ENCODE measurements around the gene HOXA7.

HOXA7 gene

DNA sequence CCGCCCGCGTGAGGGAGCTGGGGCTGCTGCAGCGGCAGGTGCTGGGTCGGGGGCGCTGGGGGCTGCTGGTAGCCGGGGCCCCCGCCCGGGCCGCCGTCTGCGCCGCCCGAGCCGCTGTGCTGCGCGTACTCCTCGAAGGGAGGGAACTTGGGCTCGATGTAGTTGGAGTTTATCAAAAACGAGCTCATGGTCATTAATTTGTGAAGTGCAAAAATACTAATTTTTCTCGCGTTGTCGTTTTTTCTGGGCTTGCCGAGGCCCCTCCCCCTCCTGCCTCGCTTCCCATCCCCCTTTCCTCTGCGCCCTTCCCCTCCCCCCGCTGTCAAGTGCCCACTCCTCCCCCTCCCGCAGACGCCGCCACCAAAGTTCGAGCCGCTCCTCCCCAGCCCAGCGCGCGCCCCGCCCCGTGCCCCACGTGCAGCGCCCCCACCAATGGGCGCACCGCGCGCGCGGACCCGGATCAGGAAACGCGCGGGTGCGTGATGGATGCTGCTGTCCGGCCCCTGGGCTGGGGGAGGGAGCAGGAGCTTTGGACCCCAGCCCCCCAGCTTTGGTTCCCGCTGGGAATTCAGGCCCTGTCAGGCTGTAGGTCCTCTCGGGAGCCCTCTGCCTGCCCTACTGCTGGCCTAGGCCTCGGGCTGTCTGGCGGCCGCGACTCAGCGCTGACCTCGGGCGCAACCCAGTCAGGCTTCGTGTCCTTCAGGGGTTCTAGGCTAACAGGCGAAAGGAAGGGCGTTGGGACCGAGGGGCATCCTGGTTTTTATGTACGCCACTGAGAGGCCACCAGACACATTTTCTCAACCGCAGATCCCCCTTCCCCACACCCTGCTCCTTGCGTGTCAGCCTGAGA lies 25.7 kb downstream of the HOXA7 start, which contains the start of gene HOXA4:
Gene HOXA4 (minus strand): TSS at position 218 of the 850 bp plus-strand sequence. CDS start 24 bp downstream, at position 194.
- DNase-seq, result peak; percentile 16

- no peak for DNase-seq
Observed at GRCh38 chr7:27129729-27130539, 26.5 kb downstream of the HOXA7 start.

DNA sequence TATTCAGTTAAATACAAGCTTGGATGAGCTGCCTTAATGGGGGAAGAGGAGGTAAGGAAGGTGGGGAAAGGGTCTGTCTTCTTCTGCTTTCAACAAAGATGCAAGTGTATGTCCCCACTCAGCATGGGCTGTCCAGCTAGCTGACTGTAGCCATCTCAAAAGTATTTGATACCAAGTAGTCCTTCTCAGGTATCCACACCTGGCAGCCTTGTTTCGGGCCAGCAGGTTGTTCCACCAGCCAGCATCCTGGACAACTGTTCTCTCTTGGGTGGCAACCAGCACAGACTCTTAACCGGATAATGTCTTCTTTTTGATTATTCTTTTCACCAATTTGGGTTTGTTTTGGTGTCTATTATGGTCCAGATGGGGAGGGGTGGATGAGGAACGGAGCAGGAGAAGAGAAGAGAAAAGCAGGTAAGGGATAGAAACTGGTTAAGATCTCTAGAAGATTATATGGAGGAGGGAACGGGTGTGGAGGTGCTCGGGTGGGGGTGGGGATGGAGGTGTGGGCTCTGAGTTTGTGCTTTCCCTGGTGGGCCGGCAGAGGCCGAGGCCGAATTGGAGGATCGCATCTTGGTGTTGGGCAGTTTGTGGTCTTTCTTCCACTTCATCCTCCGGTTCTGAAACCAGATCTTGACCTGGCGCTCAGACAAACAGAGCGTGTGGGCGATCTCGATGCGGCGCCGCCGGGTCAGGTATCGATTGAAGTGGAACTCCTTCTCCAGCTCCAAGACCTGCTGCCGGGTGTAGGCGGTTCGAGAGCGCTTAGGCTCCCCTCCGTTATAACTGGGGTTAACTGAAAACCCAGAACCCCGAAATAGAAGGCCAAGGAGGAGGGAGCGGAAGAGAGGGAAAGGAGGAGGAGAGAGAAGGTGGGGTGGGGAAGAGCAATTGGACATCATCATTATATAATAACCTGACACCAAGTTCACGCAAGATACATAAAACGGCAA lies 27.4 kb downstream of the HOXA7 start:
- no peak for DNase-seq

DNA sequence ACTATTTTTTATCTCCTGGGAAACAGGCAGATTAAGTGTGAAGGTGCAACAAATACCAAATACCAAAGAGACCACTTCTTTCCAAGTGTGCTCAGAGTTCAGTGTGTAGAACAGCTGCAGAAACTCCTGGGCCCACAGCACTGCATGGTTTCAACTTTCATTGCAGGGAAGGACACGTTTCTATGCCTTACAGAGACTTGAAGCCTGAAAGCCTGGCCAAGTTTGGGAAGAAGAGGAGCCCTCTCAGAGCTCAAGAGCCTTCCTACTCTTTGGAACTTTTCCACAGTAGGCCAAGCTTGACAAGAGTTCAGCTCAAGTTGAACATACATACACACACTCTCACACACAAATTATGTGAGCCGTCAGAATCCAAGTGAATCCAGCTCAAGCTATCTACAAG lies 28.4 kb downstream of the HOXA7 start:
- DNase-seq, result no peak

GRCh38 chr7:27126596-27127327 lies 29.7 kb downstream of the HOXA7 start:
- no peak for DNase-seq

DNA sequence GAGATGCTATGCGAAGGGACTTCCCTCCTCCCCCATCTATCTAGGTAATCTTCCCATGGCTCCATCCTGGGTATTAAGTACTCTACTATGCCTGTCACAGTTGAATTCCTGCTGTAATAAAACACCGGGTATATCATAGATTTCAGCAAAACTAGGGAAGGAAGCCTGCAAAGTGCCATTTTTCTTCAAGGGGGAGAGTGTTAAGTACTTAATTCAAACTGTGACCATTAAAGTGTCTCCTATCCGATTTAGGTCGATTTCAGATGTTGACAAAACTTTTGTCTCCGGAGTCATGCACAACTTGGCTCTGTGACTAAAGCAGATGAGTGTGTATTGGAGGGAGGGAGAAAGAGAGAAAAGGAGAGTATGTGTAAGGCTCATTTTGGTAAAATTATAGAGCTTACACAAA lies 30.5 kb downstream of the HOXA7 start:
- no peak for DNase-seq

GRCh38 chr7:27124902-27125689 lies 31.4 kb downstream of the HOXA7 start:
- no peak for DNase-seq

DNA sequence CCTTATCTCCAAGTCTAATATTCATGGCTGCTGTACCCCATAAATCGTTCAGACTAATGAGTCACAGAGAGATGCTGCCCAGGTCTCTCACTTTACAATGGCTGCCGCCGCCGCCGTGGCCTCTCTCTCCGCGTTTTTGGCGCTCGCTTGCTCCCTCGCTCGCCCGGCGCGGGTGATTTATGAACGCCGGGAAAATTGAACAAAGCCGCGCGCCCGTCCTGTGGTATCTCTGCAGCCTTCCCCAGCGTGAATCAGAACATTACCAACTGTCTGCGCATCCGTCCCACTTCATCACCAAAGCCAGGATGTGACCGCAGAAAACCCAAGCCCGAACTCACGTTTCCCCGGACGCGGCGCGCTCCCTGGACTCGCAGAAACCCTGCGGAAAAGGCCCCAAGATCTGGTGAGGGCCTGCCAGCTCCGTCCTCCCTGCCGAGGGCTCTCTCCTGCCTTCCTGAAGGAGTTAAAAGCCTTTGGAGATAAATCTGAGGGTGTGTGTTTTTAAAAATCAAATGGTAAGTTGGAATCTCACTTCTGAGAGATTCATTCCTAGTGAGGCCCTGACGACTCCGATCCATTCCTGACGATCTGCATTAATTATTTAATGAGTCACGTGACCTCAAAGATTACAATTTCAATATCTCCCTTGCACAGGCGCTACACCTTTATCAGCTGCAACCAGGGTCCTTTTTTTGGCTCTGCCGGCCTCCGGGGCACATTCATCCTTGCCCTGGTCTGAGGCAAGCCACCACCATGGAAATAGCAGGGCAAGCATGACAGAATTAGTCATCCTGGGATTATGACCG lies 32.2 kb downstream of the HOXA7 start:
- DNase-seq, result no peak

DNA sequence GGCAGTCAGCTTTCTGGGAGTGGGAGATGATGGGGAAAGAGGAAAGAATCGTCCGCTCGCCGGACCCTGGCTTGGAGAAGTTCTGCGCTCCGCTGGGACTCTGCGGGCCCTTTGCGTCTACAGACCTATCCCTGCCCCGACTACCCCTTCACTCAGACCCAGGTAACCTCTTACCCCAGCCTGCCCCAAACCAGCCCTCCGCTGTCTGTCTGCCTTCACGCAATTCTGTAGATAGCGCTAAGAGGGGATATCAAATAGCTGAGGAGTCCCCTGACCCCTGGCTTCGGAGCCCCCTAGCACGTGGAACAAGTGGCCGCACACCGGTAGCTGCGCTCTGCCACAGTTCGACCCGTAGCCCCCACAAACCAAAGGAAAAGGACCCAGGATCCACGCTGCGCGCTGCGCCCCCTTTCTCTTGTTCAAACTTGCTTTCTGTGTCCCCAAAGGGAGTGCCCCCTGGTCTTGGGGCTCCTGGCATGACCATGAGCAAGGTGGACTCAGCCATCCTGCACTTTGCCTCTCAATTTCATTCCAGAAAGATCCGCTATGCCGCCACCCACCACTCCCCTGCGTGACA lies 32.9 kb downstream of the HOXA7 start:
- DNase-seq, result no peak

DNA sequence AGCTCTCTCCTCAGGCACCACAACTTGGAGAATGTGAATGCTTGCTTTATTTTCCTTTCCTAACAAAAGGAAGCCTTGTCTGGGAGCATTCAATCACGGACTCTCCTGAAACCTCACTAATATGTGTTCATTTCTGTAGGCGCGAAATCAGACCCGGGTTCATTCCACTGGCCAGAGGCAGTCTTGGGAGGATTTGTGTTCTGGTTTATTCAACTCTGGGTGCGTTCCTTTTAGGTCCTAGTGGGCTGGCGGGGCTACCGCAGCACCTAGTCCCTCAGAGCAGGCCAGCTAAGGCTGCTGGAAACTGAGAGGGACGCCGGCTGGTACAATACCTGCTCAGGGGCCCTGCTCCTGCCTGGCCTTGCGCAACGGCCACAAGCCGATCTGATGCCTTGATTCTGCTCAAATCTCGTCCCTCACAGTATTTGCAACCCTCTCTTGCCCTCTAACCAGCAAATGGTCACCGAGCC lies 33.4 kb downstream of the HOXA7 start:
- no peak for DNase-seq

DNA sequence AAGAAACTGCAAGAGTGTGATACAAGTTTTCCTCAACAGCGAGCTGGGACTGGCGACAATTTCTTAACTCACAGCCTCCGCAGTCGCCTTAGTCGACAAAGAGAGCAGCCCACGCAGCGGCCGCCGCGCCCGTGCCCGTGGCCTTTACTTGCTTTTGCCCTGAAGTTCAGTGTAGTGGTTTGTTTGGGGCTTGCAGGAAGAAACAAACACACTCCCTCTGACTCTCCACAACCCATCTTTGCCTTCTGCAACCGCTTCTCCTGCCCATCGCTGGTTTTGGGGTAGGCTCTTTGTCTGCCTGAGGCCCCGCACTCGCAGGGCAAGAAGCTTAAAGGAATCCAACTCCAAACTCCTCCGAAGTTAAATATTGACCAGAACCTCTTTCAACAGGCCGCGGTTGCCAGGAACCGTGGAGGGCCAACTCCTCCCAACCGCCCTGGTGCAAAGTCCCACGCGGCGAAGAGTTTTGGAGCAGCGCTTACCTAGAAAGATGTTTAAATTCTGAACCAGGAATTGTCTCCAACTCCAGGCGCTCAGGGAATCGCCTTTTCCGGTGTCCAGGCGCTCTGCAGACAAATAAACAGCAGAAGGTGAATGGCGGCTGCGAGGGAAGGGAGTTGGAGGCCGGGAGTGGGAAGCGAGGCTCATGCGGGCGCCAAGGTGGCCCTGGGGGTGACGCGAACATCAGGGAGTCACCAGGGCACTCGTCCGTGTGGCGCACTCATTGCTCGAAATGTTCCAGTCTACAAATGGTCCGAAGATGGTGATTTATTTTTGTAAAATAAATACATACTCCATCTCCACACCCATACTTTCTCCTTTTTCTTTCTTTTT lies 34.2 kb downstream of the HOXA7 start:
- DNase-seq, result no peak

- DNase-seq, result no peak
Observed at GRCh38 chr7:27121684-27122076, 34.8 kb downstream of the HOXA7 start.

DNA sequence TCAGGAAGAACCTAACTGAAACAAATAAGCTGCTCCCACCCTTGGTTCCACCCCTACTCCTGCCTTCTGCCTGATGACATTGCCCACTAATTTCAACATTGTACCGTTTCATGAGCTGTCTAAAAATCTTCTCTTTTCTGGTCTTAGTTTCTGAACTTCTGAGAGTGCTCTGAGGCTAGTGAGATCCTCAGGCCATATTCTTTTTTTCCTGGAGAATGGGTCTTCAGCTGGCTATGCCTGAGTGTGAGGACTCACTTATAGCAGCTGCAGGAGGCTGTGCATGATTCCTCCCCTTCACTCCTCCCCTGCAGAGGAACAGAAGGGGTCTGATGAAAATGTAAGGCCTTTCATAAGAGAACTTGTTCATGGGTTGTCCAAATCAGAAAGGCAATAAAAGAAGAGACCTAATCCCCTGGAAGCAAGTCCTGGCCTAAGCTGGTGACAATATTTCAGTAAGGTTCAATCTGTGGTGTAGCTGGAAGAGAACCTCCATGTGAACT lies 37.0 kb downstream of the HOXA7 start:
- no peak for DNase-seq

DNA sequence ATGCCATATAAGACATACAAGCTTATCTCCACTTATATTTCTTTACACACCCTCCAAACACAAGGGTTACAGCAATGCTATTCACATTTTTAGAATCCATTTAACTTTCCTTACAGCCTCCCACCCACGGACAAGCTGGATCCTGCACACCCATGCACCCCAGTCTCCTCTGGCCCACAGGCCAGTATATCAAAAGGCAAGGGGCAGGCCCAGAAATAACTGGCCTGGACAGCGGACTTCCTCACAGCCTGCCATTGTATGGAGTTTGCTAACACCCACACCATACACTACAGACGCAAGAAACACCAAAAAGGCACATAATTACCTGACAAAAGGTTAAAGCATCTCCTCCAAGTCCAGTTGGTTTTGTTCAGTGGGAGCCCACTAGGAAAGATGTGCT lies 37.9 kb downstream of the HOXA7 start:
- no peak for DNase-seq

GRCh38 chr7:27117887-27118491 lies 38.5 kb downstream of the HOXA7 start:
- DNase-seq, result no peak

DNA sequence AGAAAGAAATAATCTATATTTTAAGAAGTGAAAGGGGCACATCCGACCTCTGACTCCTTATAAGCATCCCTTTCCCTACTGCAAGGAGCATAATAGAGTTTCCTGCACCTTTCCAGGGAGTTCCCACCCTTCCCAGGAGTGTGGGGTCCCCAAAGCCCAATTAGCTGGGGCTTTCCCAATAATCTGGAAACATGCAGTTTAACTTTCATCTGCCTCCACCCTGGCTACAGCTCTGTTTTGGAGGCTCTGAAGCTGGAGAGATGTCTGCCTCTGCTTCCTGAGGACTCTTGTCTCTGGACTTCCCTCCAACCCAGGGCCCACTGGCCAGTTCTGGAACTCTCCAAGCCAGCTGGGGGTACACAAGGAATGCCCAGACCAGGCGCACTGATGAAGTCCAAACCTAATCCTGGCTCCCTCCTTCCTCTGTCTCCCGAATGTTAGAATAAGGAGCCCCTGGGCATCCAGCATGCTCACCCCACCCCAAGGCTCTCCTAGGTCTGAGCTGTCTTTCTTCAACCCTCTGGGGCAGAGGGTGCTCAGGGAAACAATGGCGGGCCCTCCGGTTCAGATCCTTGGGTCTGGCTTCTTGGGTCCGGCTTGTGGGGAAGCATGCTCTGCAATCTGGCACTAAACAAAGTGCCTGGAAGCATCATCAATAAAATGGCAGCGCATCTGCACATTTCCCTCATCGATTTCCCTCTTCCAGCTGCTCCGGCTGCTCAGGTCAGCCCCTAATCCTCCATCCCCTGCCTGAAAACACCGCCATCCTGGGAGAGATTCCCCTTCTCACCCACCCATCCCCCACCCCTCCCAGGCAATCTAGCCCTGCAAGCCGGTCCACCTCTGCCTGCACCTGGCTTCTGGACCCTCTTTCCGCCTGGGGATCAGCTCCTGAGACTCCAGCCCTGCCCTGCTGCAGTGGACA lies 39.3 kb downstream of the HOXA7 start:
- no peak for DNase-seq
